Esophagus mucosa (tissue), 1 donor: ENCODE data around the gene COL5A1. TPM values are rescaled to one million over a fixed set of nuclear protein-coding genes. Genes with fewer than 3 reads are reported as not detected.
"Not testable (repeated sequence)": the region's sequence is repeated elsewhere in the genome, so short reads cannot be mapped to it uniquely, and the experiment has no call there.

ENCODE experiments used
- ATAC-seq: fragments of 200-7000 bp; cut with Tn5 transposase; one replicate; pipeline ENCODE4 v1.9.1; 2020
- total RNA-seq: library from RNA; stranded (reverse); gene quantifications from one replicate; pipeline ENCODE4 v1.2.4, GENCODE V29; 2023
- donor health status: DM: yes; HTN: yes; CAD: no.

COL5A1 gene
- total RNA-seq, 1 donor from 2014 or later = 3.3 TPM

- peak; percentile 6 for ATAC-seq
These were observed 384 bp downstream of the COL5A1 start for GRCh38 chr9:134641990-134642384.

GRCh38 chr9:134642385-134643181 lies 980 bp downstream of the COL5A1 start:
- no peak for ATAC-seq

GRCh38 chr9:134643222-134643671 lies 1.6 kb downstream of the COL5A1 start:
- no peak for ATAC-seq

- not testable (repeated sequence) for ATAC-seq
These were observed 2.8 kb downstream of the COL5A1 start for GRCh38 chr9:134644401-134644724.

GRCh38 chr9:134644725-134645606 lies 3.4 kb downstream of the COL5A1 start:
- peak; percentile 51 for ATAC-seq

- ATAC-seq = no peak
These were observed 4.2 kb downstream of the COL5A1 start for GRCh38 chr9:134645607-134646365.

GRCh38 chr9:134647359-134648080 lies 5.9 kb downstream of the COL5A1 start:
- no peak for ATAC-seq

GRCh38 chr9:134648701-134649530 lies 7.3 kb downstream of the COL5A1 start:
- ATAC-seq = no peak

- ATAC-seq = no peak
These were observed 9.0 kb downstream of the COL5A1 start for GRCh38 chr9:134650431-134651190.

- no peak for ATAC-seq
These were observed 9.8 kb downstream of the COL5A1 start for GRCh38 chr9:134651226-134651905.

GRCh38 chr9:134652291-134653225 lies 11.0 kb downstream of the COL5A1 start:
- ATAC-seq = no peak

GRCh38 chr9:134653259-134654009 lies 11.8 kb downstream of the COL5A1 start:
- ATAC-seq = no peak

- no peak for ATAC-seq
These were observed 13.5 kb downstream of the COL5A1 start for GRCh38 chr9:134655101-134655500.

- peak; percentile 14 for ATAC-seq
These were observed 14.2 kb downstream of the COL5A1 start for GRCh38 chr9:134655586-134656333.

- ATAC-seq = no peak
These were observed 14.9 kb downstream of the COL5A1 start for GRCh38 chr9:134656334-134657006.

- no peak for ATAC-seq
These were observed 16.2 kb downstream of the COL5A1 start for GRCh38 chr9:134657666-134658377.
